Endometrial microvascular endothelial cells (primary cell): ENCODE results near the gene ZMYM1. TPM values are rescaled to one million over a fixed set of nuclear protein-coding genes. Genes with fewer than 3 reads are reported as not detected.
"Not testable (repeated sequence)": the region's sequence is repeated elsewhere in the genome, so short reads cannot be mapped to it uniquely, and the experiment has no call there.

Experiments used
- in situ Hi-C: cut with HindIII; loops from 2 replicates; pipeline ENCODE4 v1.10.0; 2017; ENCODE audit warnings: low sequenced_read_pairs, low pct_unique_long_range_greater_than_20kb; ENCODE audit errors: inconsistent ontology term
- total RNA-seq: library from RNA; depleted of rRNA; stranded (reverse); fragments of >200 nt; gene quantifications from one replicate; pipeline ENCODE4 v1.2.3, GENCODE V29; 2015; ENCODE audit errors: inconsistent ontology term

ZMYM1 gene
- total RNA-seq, 1 donor from 2014 or later = 20.3 TPM

GRCh38 chr1:35145892-35146549 lies 66.8 kb downstream of the ZMYM1 start:
- in situ Hi-C loops = not testable (repeated sequence)

- in situ Hi-C loops = no loop called here
Measured at GRCh38 chr1:35151220-35151619, 72.0 kb downstream of the ZMYM1 start.

DNA sequence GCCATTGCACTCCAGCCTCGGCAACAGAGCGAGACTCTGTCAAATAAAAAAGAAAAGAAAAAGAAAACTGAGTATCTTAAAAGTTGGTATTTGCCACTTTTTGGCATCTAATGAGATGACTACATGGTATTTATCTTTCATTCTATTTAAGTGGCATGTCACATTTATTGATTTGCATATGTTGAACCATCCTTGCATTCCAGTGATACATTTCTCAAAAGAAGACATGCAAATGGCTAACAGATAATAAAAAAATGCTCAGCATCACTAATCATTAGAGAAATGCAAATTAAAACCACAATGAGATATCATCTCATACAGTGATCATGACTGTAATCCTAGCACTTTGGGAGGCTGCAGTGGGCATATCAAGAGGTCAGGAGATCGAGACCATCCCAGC lies 85.7 kb downstream of the ZMYM1 start:
- in situ Hi-C loops = no loop called here

Other genes starting within 250 kb of the ZMYM1 start
- 41.6 TPM for gene SMIM12, start 219.6 kb upstream of the ZMYM1 start, total RNA-seq
- not detected for gene DLGAP3, start 149.7 kb upstream of the ZMYM1 start, total RNA-seq
- gene TMEM35B, start 94.0 kb upstream of the ZMYM1 start, total RNA-seq = 60.3 TPM
- gene ZMYM6, start 47.4 kb upstream of the ZMYM1 start, total RNA-seq = 12.2 TPM
- gene SFPQ, start 113.8 kb downstream of the ZMYM1 start, total RNA-seq = 196 TPM
- 33.1 TPM for gene ZMYM4, start 189.3 kb downstream of the ZMYM1 start, total RNA-seq